GM19455 (cell line): ENCODE results near the gene NFYC.
"Not testable (repeated sequence)": the region's sequence is repeated elsewhere in the genome, so short reads cannot be mapped to it uniquely, and the experiment has no call there.

ENCODE experiments used
- ATAC-seq: cut with Tn5 transposase; IDR thresholded peaks from one replicate; pipeline ENCODE4 v1.9.1; 2021; ENCODE audit not compliant: unreplicated experiment

Gene NFYC

DNA sequence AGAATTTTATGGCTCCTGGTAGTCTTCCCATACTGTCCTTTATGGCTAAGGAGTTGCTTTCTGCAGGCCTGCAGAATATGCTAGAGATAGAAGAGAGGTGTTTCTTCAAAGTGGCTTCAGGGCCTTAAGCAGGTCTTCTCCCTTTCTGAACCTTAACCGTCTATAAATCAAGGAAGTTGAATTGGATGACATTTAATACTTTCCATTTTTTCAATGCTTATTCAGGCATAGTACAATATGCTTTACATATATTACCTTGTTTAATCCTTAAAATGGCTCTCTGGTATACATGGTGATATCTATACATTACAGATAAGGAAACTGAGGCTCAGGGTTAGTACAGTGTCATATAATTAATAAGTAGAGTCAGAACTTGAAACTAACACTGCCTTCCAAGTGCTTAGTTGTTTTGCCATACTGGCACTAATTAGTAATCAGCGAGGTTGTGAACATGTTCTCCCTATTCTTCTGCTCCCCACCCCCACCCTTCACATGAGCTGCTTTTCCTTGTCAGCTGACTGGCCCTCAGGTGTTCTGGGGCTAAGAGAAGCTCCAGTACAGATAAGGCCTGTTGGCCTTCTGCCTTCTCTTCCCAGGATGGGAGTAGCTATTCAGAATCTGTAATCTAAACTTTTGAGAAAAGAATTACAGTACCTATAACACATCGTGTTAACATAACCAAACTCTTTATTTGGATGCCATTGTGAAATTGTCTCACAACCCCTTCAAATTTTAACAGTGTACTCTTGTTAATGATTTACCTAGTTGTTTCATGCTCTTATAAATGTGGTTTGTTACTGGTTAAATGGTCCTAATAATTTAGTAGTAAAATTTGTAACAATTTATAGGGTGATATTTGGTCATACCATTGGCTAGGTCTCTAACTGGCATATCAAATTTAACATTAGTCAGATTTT lies 13.6 kb downstream of the NFYC start:
- ATAC-seq = no peak

DNA sequence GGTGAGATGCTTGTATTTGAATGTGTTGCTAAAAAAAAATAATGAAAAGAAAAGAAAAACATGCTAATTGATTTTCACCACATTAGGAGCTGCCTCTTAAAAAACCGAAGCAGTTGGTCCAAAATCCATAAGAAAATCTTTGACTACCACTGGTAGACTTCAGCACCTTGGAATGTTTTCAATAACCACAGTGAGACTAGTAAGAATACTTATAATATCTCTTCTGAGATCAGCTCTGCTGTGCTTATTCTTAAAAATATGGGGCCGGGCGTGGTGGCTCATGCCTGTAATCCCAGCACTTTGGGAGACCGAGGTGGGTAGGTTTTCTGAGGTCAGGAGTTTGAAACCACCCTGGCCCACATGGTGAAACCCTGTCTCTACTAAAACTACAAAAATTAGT lies 15.1 kb downstream of the NFYC start:
- ATAC-seq = no peak

DNA sequence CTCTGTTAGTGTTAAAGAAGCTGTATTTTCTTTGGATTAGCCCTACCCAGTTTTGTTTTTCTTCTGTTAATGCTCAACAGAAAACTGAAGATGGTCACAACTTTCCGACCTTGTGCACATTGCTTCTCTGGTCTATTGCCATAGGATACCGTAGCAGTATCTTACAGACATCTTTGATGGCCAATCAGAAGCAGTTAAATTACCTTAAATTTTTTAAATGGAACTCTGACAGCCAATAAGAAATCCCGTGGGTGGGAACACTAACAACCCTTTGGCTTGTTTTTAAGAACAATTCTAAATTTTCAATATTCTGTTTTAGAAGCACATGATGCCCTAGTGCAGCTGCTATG lies 17.2 kb downstream of the NFYC start:
- peak; percentile 68 for ATAC-seq

DNA sequence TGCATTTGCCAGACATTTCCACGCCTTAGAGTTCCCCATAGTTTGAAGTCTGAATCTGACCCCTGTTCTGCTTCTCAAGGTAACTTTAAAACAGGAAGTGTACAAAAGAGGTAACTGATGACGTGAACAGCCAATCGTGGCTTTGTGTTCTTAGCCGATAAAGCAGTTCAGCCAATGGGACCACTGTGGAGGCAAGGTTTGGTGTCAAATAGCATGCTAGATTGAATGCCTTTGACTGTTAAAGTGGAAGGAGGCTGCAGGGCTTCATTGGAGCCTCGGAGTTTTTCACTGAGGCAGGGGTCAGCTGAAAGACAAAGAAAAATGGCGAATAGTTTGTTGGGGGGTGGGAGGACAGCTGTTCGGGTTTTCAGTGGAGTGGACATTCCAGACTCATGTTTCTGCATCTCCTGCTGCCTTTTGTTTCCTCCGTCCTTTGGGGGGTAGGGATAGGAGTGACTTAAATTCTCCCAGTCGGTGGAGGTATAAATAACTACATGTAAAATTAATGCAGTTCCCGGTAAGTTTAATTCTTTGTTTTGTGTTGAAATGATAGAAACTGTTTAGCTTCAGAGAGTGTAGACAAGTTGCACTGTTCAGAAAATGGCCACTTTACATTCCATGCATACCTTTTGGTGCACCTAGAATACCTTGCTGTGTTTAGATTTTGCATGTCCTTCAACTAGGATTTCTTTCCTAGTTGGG lies 17.7 kb downstream of the NFYC start:
- ATAC-seq = peak; percentile 91

GRCh38 chr1:40709802-40710278 lies 18.3 kb downstream of the NFYC start:
- ATAC-seq = no peak

GRCh38 chr1:40710581-40711315 lies 19.2 kb downstream of the NFYC start:
- no peak for ATAC-seq

- ATAC-seq = no peak
These were observed 20.2 kb downstream of the NFYC start for GRCh38 chr1:40711465-40712404.

GRCh38 chr1:40712405-40712944 lies 21.0 kb downstream of the NFYC start:
- no peak for ATAC-seq

DNA sequence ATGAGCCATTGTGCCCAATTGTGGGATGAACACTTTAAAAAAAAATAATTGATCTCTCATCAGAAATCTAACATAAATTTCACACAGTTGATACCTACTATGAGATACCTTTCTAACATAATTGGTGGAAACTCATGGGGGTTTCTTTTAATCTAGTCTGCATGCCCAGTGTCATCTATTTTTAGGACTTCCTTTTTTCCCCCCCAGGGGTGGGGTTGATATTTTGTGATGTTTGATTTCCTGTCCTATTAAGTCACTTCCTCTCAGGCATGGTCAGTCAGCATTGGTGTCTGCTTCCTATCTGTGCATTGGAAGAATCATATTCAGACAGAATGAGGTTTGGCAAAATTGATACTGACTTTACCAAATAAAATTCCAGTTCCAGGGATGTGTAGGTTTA lies 21.5 kb downstream of the NFYC start:
- no peak for ATAC-seq

DNA sequence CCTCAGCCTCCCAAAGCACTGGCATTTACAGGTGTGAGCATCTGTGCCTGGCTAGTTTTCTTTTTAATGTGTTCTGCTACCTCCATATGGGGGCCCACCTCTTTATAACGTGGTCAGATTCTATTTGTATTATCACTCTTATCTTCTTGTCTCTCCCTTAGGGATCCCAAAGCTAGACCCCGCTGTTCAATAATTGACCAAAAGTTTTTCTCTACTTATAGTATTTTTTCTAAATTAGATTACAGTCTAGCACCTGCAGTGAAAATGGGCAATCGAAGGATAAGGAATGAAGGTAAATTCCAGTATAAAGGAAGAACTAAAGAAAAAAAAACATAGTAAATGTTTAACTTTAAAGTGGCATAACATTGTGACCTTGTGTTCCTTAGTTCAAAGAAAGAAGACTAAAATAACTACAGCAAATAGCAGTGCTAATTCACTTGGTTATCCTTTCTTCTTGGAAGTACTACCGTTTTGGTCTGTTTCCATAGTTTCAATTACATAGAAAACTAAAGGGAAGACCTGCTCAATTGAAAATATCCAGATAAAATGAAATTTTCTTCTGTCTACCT lies 24.1 kb downstream of the NFYC start:
- ATAC-seq = no peak

- no peak for ATAC-seq
These were observed 25.6 kb downstream of the NFYC start for GRCh38 chr1:40717065-40717464.

GRCh38 chr1:40717955-40718354 lies 26.5 kb downstream of the NFYC start:
- no peak for ATAC-seq

GRCh38 chr1:40720493-40720892 lies 29.0 kb downstream of the NFYC start:
- no peak for ATAC-seq

DNA sequence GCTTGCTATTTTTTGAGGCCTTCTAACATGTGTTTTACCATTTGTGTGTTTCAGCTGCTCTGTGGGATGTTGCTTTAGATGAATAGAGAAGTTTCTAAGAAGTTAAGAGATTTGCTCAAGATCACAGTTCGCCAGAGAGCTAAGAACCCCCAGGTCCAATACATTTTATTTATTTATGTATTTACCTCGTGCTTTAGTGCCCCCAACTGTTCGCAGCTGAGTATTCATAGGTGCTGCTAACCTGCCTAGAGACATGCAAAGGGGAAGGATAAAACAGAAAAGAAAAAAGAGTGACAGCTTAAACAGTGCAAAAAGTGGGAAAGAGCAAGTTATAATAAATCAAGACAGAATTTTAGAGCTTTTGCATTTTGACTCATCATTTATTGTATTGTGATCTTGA lies 31.1 kb downstream of the NFYC start:
- no peak for ATAC-seq

- ATAC-seq = no peak
These were observed 31.9 kb downstream of the NFYC start for GRCh38 chr1:40723196-40723955.

DNA sequence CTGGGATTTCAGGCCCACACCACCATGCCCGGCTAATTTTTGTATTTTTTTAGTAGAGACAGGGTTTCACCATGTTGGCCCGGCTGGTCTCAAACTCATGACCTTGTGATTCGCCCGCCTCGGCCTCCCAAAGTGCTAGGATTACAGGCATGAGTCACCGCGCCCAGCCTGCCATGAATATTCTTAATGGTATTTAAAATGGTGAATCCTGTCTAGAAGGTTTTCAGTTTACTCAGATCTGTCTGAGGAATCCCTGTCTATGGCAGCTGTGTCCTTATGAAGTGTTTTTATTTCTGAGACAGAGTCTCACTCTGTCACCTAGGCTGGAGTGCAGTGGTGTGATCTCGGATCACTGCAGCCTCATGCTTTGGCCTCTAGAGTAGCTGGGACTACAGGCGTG lies 36.2 kb downstream of the NFYC start:
- not testable (repeated sequence) for ATAC-seq

GRCh38 chr1:40729316-40729862 lies 37.9 kb downstream of the NFYC start:
- not testable (repeated sequence) for ATAC-seq

- no peak for ATAC-seq
These were observed 41.3 kb downstream of the NFYC start for GRCh38 chr1:40732756-40733301.
